ENCODE results near the gene GDAP1L1.

DNA sequence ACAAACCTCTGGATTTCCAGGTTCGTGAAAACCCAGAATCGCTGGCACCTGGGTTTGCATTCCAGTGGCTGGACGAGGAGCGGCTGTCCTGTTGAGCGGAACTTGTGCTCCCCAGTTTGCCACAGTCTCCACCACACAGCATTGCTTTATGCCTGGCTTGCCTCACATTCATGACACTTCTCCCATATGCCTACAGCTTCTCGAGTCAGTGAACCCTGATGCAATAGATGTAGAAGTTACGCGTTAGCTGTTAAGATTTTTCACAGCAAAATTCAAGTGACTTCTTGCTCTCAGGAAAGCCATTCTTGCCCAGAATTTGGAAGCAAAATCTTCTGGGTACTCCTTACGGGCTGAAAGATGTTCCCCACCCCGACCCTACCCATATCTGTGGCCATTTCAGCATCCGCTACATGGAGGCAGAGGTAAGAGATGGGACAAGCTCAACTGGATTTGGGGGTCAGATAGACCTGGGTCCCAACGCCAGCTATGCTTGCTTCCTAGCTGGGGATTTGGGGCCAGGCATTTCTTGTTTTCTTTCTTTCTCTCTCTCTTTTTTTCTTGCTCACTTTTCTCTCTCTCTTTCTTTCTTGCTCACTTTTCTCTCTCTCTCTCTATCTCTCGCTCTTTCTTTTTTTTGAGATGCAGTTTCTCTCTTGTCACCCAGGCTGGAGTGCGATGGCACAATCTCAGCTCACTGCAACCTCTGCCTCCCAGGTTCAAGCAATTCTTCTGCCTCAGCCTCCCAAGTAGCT, 12.4 kb upstream of the GDAP1L1 start:
- TF ChIP-seq EZH2 (IDR thresholded peaks at IDR 0.05; ENCODE audit: low read depth), result no peak
- TF ChIP-seq, protein P1, sequence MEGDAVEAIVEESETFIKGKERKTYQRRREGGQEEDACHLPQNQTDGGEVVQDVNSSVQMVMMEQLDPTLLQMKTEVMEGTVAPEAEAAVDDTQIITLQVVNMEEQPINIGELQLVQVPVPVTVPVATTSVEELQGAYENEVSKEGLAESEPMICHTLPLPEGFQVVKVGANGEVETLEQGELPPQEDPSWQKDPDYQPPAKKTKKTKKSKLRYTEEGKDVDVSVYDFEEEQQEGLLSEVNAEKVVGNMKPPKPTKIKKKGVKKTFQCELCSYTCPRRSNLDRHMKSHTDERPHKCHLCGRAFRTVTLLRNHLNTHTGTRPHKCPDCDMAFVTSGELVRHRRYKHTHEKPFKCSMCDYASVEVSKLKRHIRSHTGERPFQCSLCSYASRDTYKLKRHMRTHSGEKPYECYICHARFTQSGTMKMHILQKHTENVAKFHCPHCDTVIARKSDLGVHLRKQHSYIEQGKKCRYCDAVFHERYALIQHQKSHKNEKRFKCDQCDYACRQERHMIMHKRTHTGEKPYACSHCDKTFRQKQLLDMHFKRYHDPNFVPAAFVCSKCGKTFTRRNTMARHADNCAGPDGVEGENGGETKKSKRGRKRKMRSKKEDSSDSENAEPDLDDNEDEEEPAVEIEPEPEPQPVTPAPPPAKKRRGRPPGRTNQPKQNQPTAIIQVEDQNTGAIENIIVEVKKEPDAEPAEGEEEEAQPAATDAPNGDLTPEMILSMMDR (conservative IDR thresholded peaks at IDR 0.05), result no peak
